SK-N-SH treated with all-trans-retinoic acid at 6 μM for 48 hours (cell line): ENCODE data around the gene UST.

ENCODE experiments used
- ARNTL ChIP-seq: fragments of 450-650 bp; formaldehyde crosslinking; IDR thresholded peaks from 2 replicates; pipeline ENCODE4 v1.5.0; 2020; ENCODE audit warnings: low read depth, mild to moderate bottlenecking, moderate library complexity, borderline replicate concordance
- CREB5 ChIP-seq: fragments of 250-450 bp; sonication (Bioruptor Pico); IDR thresholded peaks from 2 replicates; pipeline ENCODE4 v1.5.1; 2020; ENCODE audit warnings: low read depth, mild to moderate bottlenecking, moderate library complexity
- RARB ChIP-seq: fragments of 250-450 bp; sonication (Bioruptor Pico); IDR thresholded peaks from 2 replicates; pipeline ENCODE4 v1.8.0; 2021; ENCODE audit warnings: mild to moderate bottlenecking, moderate library complexity
- ZFP30 ChIP-seq: fragments of 450-650 bp; formaldehyde crosslinking; IDR thresholded peaks from 2 replicates; pipeline ENCODE4 v1.5.0; 2022; ENCODE audit warnings: mild to moderate bottlenecking, moderate library complexity
- TF ChIP-seq, protein P1 (sequence below): fragments of 250-450 bp; sonication (Bioruptor Pico); IDR thresholded peaks from 2 replicates; pipeline ENCODE4 v1.8.0; 2020; ENCODE audit warnings: mild to moderate bottlenecking, moderate library complexity, borderline replicate concordance

DNA sequence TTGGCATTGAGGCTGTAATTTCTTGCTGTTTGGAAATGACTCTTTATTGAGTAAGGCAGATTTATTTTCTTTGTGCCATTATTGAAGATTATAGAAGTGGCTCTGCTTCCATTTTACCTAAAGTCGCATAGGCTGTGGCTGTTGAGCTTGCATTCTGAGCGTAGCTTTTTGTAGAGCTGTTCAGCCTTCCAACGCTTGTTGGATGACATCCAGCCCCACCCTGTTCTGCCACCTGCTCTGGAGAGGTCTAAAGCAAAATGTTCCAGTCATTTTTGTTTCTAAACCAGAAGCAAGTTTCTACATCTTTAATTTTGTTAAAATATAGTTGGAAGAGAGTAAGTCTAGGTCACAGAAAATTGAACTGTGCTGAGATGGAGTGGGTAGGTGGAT, 24.4 kb downstream of the UST start:
- TF ChIP-seq, protein P1, sequence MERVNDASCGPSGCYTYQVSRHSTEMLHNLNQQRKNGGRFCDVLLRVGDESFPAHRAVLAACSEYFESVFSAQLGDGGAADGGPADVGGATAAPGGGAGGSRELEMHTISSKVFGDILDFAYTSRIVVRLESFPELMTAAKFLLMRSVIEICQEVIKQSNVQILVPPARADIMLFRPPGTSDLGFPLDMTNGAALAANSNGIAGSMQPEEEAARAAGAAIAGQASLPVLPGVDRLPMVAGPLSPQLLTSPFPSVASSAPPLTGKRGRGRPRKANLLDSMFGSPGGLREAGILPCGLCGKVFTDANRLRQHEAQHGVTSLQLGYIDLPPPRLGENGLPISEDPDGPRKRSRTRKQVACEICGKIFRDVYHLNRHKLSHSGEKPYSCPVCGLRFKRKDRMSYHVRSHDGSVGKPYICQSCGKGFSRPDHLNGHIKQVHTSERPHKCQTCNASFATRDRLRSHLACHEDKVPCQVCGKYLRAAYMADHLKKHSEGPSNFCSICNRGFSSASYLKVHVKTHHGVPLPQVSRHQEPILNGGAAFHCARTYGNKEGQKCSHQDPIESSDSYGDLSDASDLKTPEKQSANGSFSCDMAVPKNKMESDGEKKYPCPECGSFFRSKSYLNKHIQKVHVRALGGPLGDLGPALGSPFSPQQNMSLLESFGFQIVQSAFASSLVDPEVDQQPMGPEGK (CRISPR knock-in tag): no peak
- TF ChIP-seq CREB5 (CRISPR knock-in tag) (no peak), RARB (CRISPR knock-in tag) (no peak), ZFP30 (CRISPR knock-in tag) (no peak), ARNTL (CRISPR knock-in tag) (no peak)
